IMR-90 (cell line): ENCODE results near the gene ENPEP. TPM values are rescaled to one million over a fixed set of nuclear protein-coding genes. Genes with fewer than 3 reads are reported as not detected.

Experiments used
- ATAC-seq: fragments of 200-7000 bp; cut with Tn5 transposase; 2 replicates; pipeline ENCODE4 v1.9.1; 2020; ENCODE audit warnings: low read depth, mild to moderate bottlenecking, moderate library complexity
- BruUV-seq: library from RNA; stranded (reverse); fragments of 400-500 nt; replicated peaks from 2 replicates; lab custom pipeline; 2021; lab: Mats Ljungman, UMichigan
- CTCF ChIA-PET: fragments of 300-600 bp; formaldehyde crosslinking; extraction: SDS; loops from one replicate; lab custom pipeline; 2021; ENCODE audit warnings: antibody characterized with exemption; lab: Yijun Ruan, JAX
- POLR2A ChIA-PET: fragments of 300-600 bp; sonication (Branson Sonifier 250); formaldehyde crosslinking; loops from one replicate; lab custom pipeline; 2022; ENCODE audit warnings: antibody characterized with exemption; ENCODE audit not compliant: unreplicated experiment; lab: Charles Lee
- DNase-seq: peaks from one replicate; pipeline ENCODE4 v3.0.0; 2013
- H2AFZ ChIP-seq: replicated peaks from 2 replicates; pipeline ENCODE3; 2013; ENCODE audit warnings: low read length, mild to moderate bottlenecking; ENCODE audit not compliant: poor library complexity
- H2AK5ac ChIP-seq: 2 replicates; pipeline ENCODE4 v1.6.1; 2013; ENCODE audit warnings: low read depth, low read length, inconsistent platforms
- H2AK9ac ChIP-seq: replicated peaks from 2 replicates; pipeline ENCODE3; 2013; ENCODE audit warnings: mild to moderate bottlenecking, low read depth, low read length, moderate library complexity; ENCODE audit not compliant: poor library complexity
- H2BK120ac ChIP-seq: 2 replicates; pipeline ENCODE4 v1.6.1; 2013; ENCODE audit warnings: low read depth, low read length, inconsistent platforms
- H2BK15ac ChIP-seq: 3 replicates; pipeline ENCODE4 v1.6.1; 2013; ENCODE audit warnings: low read depth, low read length, inconsistent platforms
- H2BK20ac ChIP-seq: 2 replicates; pipeline ENCODE4 v1.6.1; 2013; ENCODE audit warnings: low read depth, mild to moderate bottlenecking, inconsistent platforms, low read length, moderate library complexity
- H2BK5ac ChIP-seq: 2 replicates; pipeline ENCODE4 v1.6.1; 2013; ENCODE audit warnings: mild to moderate bottlenecking, low read depth, low read length, inconsistent platforms; ENCODE audit not compliant: poor library complexity, severe bottlenecking
- H3K14ac ChIP-seq: replicated peaks from 2 replicates; pipeline ENCODE4 v1.6.1; 2013; ENCODE audit warnings: low read depth, low read length, inconsistent platforms
- H3K18ac ChIP-seq: 2 replicates; pipeline ENCODE4 v1.6.1; 2013; ENCODE audit warnings: low read depth, low read length, control low read depth
- H3K23ac ChIP-seq: 2 replicates; pipeline ENCODE4 v1.6.1; 2013; ENCODE audit warnings: low read depth, low read length, inconsistent platforms
- H3K27ac ChIP-seq: 2 replicates; pipeline ENCODE4 v1.5.1; 2013; ENCODE audit warnings: mild to moderate bottlenecking, control low read depth, low read length; ENCODE audit not compliant: insufficient read depth
- H3K27me3 ChIP-seq: 2 replicates; pipeline ENCODE4 v1.6.1; 2013; ENCODE audit warnings: low read length; ENCODE audit not compliant: control insufficient read depth, insufficient read depth
- H3K36me3 ChIP-seq: 2 replicates; pipeline ENCODE4 v1.6.1; 2013; ENCODE audit warnings: low read length, mixed read lengths; ENCODE audit not compliant: control insufficient read depth, insufficient read depth
- H3K4ac ChIP-seq: 2 replicates; pipeline ENCODE4 v1.6.1; 2013; ENCODE audit warnings: low read depth, low read length, inconsistent platforms
- H3K4me1 ChIP-seq: 2 replicates; pipeline ENCODE4 v1.6.1; 2013; ENCODE audit warnings: low read length, mixed read lengths; ENCODE audit not compliant: control insufficient read depth, insufficient read depth
- H3K4me2 ChIP-seq: 2 replicates; pipeline ENCODE4 v1.6.1; 2013; ENCODE audit warnings: low read depth, mild to moderate bottlenecking, control low read depth, low read length, moderate library complexity
- H3K4me3 ChIP-seq: 2 replicates; pipeline ENCODE4 v1.5.1; 2013; ENCODE audit warnings: low read depth, mild to moderate bottlenecking, control low read depth, low read length, moderate library complexity; ENCODE audit not compliant: insufficient read depth
- H3K56ac ChIP-seq: 2 replicates; pipeline ENCODE4 v1.6.1; 2013; ENCODE audit warnings: low read length, inconsistent platforms; ENCODE audit not compliant: insufficient read depth; ENCODE audit errors: extremely low read depth
- H3K79me1 ChIP-seq, 2 experiments: 2 replicates each; pipeline ENCODE4 v1.6.1; 2013; ENCODE audit warnings: low read length in 2 of 2, inconsistent platforms in 1 of 2, low read depth in 1 of 2
- H3K9ac ChIP-seq: 2 replicates; pipeline ENCODE4 v1.6.1; 2013; ENCODE audit warnings: low read depth, low read length, control low read depth
- H3K9me1 ChIP-seq: 2 replicates; pipeline ENCODE4 v1.6.1; 2013; ENCODE audit warnings: low read length, inconsistent platforms; ENCODE audit not compliant: insufficient read depth
- H3K9me3 ChIP-seq: 2 replicates; pipeline ENCODE4 v1.6.1; 2013; ENCODE audit warnings: low read length; ENCODE audit not compliant: control insufficient read depth, insufficient read depth
- H4K20me1 ChIP-seq: 2 replicates; pipeline ENCODE4 v1.6.1; 2013; ENCODE audit warnings: low read length, inconsistent platforms; ENCODE audit not compliant: insufficient read depth
- H4K5ac ChIP-seq: 2 replicates; pipeline ENCODE4 v1.6.1; 2013; ENCODE audit warnings: mild to moderate bottlenecking, low read depth, low read length, control low read depth
- H4K8ac ChIP-seq, 2 experiments: 2 replicates each; pipeline ENCODE4 v1.6.1; 2013; ENCODE audit warnings: low read depth in 2 of 2, low read length in 2 of 2, control low read depth in 1 of 2, inconsistent platforms in 1 of 2
- H4K91ac ChIP-seq: 2 replicates; pipeline ENCODE4 v1.6.1; 2013; ENCODE audit warnings: low read depth, low read length, inconsistent platforms; ENCODE audit not compliant: insufficient read depth
- BHLHE40 ChIP-seq: fragments of 150-350 bp; IDR thresholded peaks from 2 replicates; pipeline ENCODE4 v1.6.1; 2016; ENCODE audit warnings: mild to moderate bottlenecking, low read depth, low read length
- MXI1 ChIP-seq: IDR thresholded peaks from 2 replicates; pipeline ENCODE4 v1.6.1; 2012; ENCODE audit warnings: low read depth, mild to moderate bottlenecking, low read length, moderate library complexity, borderline replicate concordance
- POLR2A ChIP-seq: IDR thresholded peaks from 2 replicates; pipeline ENCODE4 v1.6.1; 2012; ENCODE audit warnings: mild to moderate bottlenecking, low read depth, low read length
- RCOR1 ChIP-seq: IDR thresholded peaks from 2 replicates; pipeline ENCODE4 v1.6.1; 2012; ENCODE audit warnings: mild to moderate bottlenecking, low read length, improper control_type of control experiment; ENCODE audit not compliant: insufficient replicate concordance
- RFX5 ChIP-seq: IDR thresholded peaks from 2 replicates; pipeline ENCODE4 v1.8.0; 2012; ENCODE audit warnings: low read depth, mild to moderate bottlenecking, low read length, moderate library complexity
- WGBS, 2 experiments: methylation state at CpG; one replicate each; pipeline versions ENCODE4 v1.1.5 to v1.1.7; 2013; ENCODE audit warnings: missing lambda C conversion rate in 2 of 2; ENCODE audit not compliant: insufficient read length in 1 of 2; ENCODE audit errors: extremely low coverage in 2 of 2; 5-methylcytosine and 5-hydroxymethylcytosine counted together
- dilution Hi-C: fragments of 300-500 bp; cut with HindIII; formaldehyde crosslinking; loops from one replicate; pipeline ENCODE4 v1.14.3; 2018; ENCODE audit warnings: low sequenced_read_pairs; ENCODE audit not compliant: unreplicated experiment
- in situ Hi-C: fragments of 300-500 bp; cut with MboI; formaldehyde crosslinking; loops from 3 replicates; pipeline ENCODE4 v1.14.3; 2019; ENCODE audit warnings: low sequenced_read_pairs, inconsistent platforms, mixed read lengths
- intact Hi-C: fragments of 100-400 bp; cut with micrococcal nuclease; formaldehyde crosslinking; loops from 2 replicates; pipeline ENCODE4 v1.10.0; 2022
- polyA plus RNA-seq, 3 experiments: library from polyadenylated mRNA; depleted of rRNA; stranded (reverse); fragments of >200 nt; gene quantifications; 2 replicates each; pipeline ENCODE4 v1.2.3, GENCODE V29; 2012; ENCODE audit warnings: low replicate concordance in 1 of 3
- total RNA-seq: library from RNA; depleted of rRNA; stranded (reverse); fragments of >200 nt; gene quantifications from 2 replicates; pipeline ENCODE4 v1.2.3, GENCODE V29; 2012

Gene ENPEP
- total and polyA plus RNA-seq, 2 of the 4 experiments (the other 2 are of a cell fraction): 0.12 to 0.18 TPM

DNA sequence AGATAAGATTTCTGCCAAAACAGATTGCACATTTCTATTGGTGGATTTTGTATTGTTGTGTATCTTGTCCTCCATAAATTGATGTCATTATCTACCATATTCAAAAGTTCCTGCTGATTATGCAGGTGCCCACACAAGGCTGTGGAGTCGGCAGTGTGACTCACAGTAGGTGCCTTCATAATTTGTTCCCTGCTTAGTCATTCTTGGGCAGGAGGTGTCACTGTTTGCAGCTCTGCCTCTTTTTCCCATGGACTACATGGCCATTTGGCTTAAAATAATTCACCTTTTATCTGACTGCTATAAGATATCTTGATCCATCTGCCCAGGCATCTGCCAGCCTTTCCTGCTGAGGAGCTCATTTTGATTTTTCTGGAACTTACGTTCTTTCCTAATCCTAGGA lies 33.6 kb upstream of the ENPEP start:
- Histone ChIP-seq H3K4ac (no peak overlapping the region), H3K27ac (no peak overlapping the region), H3K36me3 (no peaks in the 10 kb centered on the region), H4K91ac (no peak overlapping the region), H4K8ac (no peak overlapping the region), H3K79me1 (no peaks in the 10 kb centered on the region), H3K14ac (no peak overlapping the region), H2BK20ac (no peak overlapping the region), H3K9ac (no peak overlapping the region), H2AK5ac (no peak overlapping the region), H2AK9ac (no peak overlapping the region), H3K56ac (no peak overlapping the region), H3K4me3 (no peak overlapping the region), H3K23ac (no peak overlapping the region), H3K27me3 (no peaks in the 10 kb centered on the region), H3K4me1 (no peaks in the 10 kb centered on the region), H3K4me2 (no peak overlapping the region), H2BK5ac (no peak overlapping the region), H3K9me1 (no peaks in the 10 kb centered on the region), H4K5ac (no peak overlapping the region), H3K18ac (no peak overlapping the region), H3K9me3 (no peaks in the 10 kb centered on the region), H4K20me1 (no peaks in the 10 kb centered on the region), H2BK15ac (no peak overlapping the region), H2BK120ac (no peak overlapping the region), H2AFZ (no peak overlapping the region)
- ATAC-seq (no peak), DNase-seq (no peak)
- TF ChIP-seq POLR2A (no peak), BHLHE40 (no peak), MXI1 (no peak), RCOR1 (no peak), RFX5 (no peak)
- in situ Hi-C loops (no loop called here), dilution Hi-C loops (no loop called here), intact Hi-C loops (no loop called here)
- ChIA-PET CTCF (interaction anchor here (0.9 kb wide), 1 partner anchor 58 kb away, joined by 3 read pairs; no protein-coding TSS in a partner anchor), POLR2A (no interaction called here)
- WGBS, 2 experiments: 40% methylated on average over 1 of the region's 2 CpGs; no CpG with 5 or more reads in 1 of the 2 experiments
- no TSS peak for BruUV-seq
